Measurements from ENCODE around the gene FBXO4.

Gene FBXO4, protein sequence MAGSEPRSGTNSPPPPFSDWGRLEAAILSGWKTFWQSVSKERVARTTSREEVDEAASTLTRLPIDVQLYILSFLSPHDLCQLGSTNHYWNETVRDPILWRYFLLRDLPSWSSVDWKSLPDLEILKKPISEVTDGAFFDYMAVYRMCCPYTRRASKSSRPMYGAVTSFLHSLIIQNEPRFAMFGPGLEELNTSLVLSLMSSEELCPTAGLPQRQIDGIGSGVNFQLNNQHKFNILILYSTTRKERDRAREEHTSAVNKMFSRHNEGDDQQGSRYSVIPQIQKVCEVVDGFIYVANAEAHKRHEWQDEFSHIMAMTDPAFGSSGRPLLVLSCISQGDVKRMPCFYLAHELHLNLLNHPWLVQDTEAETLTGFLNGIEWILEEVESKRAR

DNA sequence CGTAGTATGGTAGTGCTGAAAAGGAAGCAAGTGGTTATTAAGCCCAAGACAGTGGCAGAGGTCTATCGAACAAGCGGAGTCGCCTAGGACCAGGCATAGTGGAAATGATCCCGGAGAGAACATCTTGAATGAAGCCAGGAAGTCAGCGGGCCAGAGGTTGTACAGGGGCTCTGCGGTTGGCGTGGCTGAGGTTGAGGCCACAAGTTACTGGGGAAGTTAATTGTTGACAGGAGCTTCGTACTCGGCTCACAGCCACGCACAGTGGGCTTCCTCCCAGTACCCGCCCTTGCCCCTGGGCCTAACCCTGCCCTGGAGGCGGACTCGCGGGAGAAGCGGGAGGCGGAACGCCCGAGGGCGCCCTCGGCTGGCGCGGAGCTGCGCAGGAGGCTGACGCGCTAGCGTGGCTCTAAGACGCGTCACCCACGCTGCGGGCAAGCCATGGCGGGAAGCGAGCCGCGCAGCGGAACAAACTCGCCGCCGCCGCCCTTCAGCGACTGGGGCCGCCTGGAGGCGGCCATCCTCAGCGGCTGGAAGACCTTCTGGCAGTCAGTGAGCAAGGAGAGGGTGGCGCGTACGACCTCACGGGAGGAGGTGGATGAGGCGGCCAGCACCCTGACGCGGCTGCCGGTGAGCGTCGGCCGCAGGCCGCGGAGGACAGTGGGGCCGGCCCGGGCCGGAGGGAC, at the start of gene FBXO4:
FBXO4 (plus strand) TSS at position 410 of the 683 bp plus-strand sequence; CDS start at position 439, 29 bp downstream.
- DNase-seq, result peak; percentile 75

DNA sequence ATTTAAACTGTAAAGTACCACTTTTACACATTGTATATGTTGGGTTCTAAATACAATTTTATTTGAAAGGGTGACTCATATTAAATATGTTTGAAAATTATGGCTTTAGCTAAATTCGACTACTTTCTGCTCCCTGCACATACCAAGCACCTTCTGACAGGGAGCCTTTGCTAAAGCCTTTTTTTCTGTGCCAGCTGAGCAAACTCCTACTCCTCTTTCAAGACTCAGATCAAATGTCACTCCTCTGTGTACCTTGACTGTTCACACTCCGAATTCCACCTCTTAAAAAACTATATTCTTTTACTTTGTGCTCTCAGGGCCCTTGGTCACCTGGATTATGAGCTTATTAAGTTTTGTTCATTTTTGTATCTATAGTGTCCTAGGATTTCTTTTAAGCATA, 48.4 kb upstream of the FBXO4 start:
- DNase-seq, result peak; percentile 5

DNA sequence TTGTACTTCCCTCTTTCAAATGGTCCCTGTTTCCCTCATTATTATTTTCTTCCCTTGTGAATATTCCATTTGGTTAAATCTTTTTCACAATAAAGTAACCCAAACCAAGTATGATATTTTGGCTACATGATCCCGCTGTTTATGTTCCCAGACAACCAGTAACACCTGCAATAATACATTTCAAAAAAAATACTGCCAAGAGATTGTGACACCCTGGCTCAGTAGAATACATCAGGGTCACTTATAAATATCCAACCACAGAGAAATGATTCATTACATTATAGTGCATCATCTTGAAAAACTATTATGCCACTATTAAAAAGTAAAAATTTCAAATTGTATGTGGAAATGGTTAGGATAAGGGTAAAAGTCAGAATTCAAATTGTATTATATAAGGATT, 47.7 kb upstream of the FBXO4 start:
- no peak for DNase-seq

DNA sequence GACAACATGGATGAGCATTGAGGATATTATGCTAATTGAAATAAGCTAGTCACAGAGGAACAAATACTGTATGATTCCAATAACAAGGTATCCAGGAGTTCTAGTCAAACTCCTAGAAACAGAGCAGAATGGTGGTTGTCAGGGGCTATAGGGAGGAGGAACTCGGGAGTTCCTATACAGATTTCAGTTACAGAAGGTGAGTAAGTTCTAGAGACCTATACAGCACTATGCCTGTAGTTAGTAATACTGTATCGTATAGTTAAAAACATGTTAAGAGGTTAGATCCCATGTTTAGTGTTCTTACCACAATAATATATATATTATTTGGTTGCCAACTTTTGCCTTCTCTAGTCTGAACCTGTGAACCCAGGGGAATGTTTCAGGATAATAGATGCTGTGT, 46.9 kb upstream of the FBXO4 start:
- DNase-seq, result no peak

DNA sequence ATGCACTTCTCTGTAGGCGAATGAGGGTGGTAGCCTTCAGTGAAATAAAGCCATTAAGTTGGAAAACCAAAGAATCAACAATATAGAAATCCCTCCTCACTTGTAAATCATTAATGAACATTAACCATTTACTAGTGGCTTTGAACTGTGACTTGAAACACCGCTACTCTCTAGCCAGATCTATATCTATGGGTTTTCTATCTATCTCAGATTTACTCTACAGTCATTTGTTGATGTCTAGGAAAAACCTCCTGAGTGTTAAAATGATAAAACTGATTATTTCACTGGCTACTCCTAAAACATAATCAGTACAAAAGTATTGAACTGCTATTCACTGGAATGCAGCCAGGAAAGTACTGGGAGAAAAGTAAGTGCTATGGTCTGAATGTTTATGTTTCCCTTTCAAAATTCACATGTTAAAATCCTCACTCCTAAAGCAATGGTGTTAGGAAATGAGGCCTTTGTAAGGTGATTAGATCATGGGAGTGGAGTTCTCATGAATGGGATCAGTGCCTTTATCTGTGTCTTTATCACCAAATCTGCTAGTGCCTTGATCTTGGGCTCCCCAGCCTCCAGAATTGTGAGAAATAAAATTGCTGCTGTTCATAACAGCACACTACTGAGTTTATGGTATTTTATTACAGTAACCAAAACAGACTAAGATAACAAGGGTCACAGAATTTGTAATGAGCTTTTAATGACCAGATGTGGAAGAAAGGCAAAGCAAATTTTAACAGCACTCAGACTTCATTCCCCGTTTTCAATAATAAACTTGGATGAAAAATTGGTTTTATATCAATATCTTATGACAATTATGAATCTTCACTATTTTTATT, 46.2 kb upstream of the FBXO4 start:
- no peak for DNase-seq

DNA sequence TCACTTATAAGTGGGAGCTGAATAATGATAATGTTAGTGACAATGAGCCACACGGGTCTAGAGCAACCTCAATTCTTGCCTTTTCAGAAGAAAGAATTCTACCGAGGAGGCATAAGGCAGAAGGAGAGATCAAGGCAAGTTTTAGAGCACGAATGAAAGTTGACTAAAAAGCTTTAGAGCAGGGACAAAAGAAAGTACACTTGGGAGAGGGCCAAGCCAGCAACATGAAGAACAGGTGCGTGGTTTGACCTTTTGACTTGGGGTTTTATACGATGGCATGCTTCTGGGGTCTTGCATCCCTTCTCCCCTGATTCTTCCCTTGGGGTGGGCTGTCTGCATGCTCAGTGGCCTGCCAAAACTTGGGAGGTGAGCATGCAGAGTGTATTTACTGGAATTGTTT, 42.3 kb upstream of the FBXO4 start:
- no peak for DNase-seq

DNA sequence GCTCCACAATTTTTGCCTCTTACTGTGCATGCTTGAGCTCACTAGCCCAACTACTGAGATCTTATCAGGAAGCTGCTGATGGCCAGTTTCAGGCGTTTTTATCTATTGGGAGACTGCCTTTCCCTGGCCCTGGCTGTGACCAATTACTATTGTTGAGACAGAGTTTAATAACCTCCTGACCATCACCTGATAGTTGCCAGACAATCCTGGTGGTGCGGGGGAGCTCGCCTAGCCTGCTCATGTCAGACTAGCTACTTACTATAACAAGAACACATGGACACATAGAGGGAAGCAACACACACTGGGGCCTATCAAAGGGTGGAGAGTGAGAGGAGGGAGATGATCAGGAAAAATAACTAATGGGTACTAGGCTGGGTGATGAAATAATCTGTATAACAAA, 41.8 kb upstream of the FBXO4 start:
- no peak for DNase-seq

DNA sequence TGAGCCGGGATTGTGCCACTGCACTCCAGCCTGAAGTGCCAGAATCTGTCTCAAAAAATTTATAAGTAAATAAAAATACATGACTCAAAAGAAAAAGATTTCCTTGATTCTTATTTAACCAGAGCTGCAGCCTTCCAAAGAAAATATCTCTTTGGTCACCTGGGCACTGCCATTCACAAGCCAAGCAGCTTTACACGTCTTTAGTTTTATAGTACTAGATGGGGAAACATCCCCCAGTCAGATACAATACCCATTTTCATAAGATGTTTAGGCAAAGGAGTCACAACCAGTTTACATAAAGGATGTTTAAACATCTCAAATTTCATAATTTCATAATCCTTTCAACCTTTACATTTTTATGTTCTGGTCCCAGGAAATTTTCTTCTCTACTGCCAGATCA, 41.1 kb upstream of the FBXO4 start:
- DNase-seq, result no peak

DNA sequence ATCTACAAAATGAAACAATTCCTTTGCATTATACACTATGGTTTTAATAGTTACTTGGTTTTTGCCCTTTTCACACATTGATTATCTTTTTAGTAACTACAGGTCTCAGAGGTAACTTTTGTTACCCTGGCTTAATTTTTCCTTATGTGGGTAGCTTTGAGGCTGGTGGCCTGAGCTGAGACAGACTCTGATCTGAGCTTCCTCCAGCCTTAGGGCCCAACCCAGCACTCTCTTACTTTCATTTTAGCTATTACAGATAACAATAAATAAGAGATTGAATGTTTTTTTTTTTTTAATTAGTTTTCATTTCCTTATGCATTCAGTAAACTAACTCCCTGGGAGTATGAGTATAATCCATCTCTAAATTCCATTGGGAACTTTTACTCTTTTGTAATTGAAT, 39.8 kb upstream of the FBXO4 start:
- no peak for DNase-seq

DNA sequence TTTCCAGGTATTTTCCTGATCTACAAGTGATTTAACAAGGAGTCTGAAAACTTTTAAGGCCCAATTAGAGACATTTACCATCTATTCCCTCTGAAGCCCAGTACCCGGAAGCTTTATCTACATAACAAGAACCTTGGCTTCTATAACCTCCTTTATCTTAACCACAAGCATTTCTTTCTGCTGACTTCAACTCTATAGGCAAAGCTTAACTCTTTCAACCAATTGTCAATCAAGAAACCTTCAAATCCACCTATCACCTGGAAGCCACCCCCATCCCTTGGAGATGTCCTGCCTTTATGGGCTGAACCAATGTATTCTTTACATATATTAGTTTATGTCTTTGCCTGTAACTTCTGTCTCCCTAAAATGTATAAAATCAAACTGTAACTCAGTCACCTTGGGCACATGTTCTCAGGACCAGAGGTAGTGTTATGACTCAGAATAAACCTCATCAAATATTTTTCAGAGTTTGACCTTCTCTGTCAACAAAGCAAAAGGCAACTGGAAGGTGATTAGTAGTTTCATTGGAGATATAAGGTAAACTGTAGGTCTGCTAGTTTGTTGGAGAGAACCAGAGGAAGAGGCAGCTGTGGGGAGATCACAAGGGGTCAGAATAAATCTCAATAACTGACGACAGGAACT, 33.9 kb upstream of the FBXO4 start:
- no peak for DNase-seq

DNA sequence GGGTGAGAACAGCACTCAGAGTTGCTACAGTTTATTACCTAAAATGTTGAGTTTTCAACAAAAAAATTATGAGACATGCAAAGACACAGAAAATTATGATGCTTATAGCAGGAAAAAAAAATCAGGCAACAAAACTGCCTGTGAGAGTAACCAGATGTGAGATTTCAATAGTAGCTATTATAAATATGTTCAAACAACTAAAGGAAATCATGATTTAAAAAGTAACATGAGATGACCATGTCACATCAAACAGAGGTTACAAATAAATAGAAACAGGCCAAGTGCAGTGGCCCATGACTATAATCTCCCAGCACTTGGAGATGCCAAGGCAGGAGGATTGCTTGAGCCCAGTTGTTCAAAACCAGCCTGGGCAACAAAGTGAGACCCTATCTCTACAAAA, 33.0 kb upstream of the FBXO4 start:
- DNase-seq, result no peak

DNA sequence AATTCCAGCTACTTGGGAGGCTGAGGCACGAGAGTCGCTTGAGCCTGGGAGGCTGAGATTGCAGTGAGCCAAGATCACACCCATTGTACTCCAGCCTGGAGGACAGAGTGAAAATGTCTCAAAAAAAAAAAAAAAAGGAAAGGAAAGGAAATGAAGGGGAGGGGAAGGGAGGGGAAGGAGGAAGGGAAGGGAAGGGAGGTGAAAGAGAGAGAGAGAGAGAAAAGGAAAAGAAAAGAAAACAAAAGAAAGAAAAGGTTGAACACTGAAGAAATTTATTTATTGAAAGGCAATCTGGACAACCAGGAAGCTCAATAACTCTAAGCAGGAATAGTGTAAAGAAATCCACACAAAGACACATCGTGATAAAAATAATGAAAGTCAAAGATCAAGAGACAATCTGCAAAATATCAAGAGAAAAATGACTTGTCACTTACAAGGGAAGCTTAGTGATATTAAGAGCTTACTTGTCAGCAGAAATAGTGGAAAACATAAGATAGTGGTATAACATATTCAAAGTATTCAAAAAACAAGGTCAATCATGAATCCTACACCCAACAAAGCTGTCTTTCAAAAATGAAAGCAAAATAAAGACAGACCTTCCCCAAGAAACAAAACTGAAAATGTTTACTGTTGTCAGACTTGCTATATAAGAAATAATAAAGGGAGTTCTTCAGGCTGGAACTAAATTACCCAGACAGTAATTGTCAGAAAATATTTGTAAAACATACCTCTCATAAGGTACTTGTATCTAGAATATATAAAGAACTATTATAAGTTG, 31.8 kb upstream of the FBXO4 start:
- DNase-seq, result no peak

DNA sequence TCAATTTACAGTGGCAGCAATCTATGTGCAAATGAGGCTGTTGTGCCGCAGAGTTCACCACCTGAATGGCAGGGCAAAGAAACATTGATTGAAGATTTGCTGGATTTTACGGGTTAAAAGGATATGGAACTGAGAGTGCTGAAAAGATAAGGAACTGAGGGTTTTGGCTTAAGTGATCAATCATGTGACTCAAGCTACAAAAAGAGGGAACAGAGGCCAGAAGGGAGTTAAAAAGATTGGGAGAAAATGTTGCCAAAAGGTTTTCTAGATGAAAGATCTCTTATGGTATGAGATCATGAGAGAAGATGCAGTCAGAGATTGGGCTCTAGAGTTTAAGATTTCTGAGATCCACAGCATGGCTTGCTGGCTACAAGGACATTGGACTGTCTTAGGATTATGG, 28.9 kb upstream of the FBXO4 start:
- no peak for DNase-seq

DNA sequence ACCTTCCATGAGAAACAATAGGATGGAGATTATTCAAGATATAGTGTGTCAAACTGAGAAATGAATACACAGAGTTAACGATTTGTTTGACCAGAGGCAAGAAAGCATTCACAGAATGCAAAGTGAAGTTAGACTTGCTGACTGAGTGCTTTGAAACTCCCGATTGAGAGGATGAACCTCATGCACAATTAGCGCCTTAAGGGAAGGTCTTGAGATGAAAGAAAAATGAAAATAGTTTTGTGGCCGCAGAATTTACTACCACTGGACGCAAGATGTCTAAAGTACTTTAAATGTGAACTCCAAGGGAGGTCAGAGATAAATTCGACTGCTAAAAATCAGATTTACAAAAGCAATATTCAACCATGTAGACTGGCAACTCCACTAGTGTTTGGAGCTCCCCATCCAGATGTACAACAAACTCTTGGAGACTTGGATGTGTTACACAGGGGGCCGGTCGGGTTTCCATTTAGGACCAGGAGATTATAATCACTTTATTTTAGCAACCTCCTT, 21.6 kb upstream of the FBXO4 start:
- DNase-seq, result no peak

DNA sequence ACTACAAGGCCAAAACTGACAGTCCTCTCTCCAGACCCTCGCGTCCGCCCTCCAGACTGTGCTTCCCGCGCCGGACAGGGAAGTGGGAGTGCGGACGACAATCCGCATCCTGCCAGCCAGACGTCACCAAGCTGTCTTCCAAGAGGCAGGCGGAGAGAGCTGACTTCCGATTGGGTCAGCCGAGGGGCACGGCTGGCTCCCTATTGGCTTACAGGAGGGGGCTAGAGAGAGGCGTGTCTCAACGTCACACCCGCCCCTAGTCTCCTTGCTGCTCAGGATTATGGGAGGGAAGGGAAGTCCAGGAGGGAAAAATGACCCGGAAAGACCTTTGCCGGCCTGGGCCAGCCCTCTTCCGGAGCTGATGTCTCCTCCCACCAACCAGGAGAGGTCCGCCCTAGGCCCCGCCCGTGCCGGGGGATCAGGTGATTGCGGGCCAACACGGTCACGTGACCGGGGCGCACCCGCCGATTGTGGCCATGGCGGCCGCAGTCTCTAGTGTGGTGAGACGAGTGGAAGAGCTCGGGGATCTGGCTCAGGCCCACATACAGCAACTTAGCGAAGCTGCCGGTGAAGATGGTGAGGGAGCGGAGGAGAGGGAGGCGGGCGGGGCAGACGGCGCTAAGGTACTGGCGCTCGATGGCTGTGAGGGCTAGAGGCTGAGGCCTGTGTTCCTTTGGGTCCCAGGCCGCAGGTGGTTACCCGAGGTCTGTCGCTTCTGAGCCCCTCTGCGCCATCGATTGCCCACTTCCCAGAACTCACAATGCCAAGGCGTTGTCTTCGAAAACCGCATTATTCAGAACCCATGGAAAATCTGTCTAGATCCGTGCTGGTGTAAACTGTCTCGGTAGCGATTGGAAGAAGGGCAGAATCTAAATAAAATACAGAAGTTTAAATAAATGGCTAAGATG, 20.9 kb upstream of the FBXO4 start, which contains the start of gene RIMOC1:
RIMOC1 (plus strand) TSS at position 453 of the 908 bp plus-strand sequence; CDS start at position 477, 24 bp downstream.
- DNase-seq, result peak; percentile 99

DNA sequence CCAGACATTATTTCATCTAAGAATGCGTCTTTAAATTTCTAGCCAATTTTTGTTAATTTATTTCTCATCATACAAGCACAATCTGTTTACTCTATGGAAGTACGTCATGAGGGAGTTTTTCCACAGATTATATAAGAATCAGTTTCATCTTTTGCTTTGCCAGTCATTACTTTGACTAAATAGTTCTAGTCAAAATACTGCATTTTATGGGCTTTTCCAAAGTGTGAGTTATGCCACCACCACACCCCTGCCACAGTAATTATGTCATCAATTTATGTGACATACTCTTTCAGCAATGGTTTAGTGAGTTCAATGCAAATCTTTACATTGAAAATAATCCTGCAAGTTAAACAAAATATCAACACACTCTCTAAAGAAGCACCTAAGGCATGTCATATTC, 18.9 kb upstream of the FBXO4 start:
- no peak for DNase-seq

DNA sequence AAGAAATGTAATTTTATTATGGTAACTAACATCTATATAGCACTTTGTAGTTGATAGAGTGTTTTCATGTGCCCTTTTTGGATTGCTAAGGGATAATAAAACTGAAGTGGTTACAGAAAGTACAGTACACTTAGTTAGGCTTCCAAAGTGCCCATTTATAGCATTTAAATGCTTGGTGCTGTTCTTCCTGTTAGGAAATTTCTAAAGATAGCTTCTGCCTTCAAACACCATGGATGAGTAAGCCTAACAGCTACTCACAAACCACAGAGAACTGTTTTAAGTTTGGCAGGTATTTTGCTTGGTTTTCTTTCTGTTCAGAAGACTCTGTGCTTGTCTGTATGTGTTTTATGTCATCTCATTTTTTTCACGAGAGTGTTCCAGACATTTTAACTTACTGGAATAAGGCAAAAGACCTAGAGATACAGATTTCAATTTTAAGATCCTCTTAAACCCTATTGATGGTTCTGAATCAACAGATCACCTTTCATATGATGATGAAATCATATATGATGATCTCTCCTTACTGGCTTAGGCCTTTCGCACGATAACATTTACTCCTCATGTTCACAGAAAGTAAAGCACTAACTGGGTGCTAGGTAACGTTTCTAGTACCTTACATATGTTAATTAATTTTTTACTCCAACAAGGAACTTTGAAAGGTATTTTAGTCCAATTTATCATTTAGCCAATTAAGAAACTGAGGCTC, 16.6 kb upstream of the FBXO4 start:
- DNase-seq, result no peak

DNA sequence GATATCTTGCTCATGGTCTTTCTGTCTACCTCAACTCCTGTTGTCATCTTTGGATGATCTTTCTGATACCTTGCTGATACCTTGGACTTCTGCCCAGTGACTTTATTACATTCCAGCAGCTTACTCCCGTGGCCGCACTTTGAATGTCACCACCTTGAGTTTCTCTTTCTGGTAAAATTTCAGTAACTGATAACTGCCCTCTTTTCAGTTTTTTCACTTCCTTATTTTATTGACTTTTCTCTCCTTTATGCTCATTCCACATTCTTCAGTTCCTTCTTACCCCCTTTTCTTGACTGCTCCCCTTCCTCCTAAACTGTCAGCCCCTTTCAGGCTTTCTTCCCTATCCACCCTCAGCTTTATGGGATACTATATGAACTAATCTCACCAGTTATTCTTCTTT, 7.0 kb upstream of the FBXO4 start:
- no peak for DNase-seq

DNA sequence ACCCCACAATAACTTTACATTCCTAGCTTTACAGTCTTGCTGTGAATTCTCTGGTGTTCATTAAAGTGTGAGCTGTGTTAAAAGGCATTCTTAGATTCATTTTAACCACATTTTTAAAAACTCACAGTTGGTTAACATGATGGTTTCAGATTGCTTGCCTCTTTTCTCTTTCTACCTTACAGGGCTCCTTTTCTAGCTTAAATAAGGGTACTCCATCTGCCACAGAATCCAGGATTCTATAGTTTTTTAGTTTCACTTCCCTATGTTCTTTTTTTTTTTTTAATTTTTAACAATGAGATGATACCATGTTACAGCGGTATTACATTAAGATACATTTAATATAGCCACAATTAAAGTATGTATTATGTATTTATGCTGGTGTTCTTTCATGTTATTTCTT, 3.9 kb upstream of the FBXO4 start:
- no peak for DNase-seq

DNA sequence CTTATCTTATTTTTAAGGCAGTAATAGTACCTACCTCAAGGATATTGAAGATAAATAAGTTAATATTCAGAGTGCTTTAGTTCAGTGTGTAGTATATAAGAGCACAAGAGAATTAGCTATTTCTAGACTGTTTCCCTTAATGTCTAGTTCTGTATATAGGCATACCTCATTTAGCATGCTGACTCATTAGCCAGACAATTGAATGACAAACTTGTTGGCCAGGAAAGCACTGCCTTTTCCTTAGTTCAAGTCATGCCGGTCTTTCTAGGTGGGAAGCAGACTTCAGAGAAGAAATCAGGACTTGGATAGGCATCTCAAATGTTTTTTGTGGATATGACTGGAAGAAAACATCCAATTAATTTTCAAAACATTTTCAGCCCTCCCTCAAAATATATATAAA, 3.2 kb upstream of the FBXO4 start:
- DNase-seq, result no peak

Measured in NCI-H2029 (cell line).